ENCODE measurements around the gene AGAP2.

The AGAP2 gene

GRCh38 chr12:57753756-57754337, 15.3 kb upstream of the AGAP2 start:
- no peak for DNase-seq (ENCODE audit: low read depth, low spot score)

GRCh38 chr12:57752668-57753000, 14.1 kb upstream of the AGAP2 start:
- no peak for DNase-seq (ENCODE audit: low read depth, low spot score)

GRCh38 chr12:57751788-57752667, 13.5 kb upstream of the AGAP2 start, which contains the start of gene CDK4:
Gene CDK4 (minus strand): TSS chr12:57752310. CDS start chr12:57751717, 593 bp downstream.
- DNase-seq (ENCODE audit: low read depth, low spot score), result peak; percentile 100

- no peak for DNase-seq (ENCODE audit: low read depth, low spot score)
Measured at GRCh38 chr12:57751432-57751787, 12.9 kb upstream of the AGAP2 start.

- peak; percentile 11 for DNase-seq (ENCODE audit: low read depth, low spot score)
Measured at GRCh38 chr12:57750561-57751431, 12.3 kb upstream of the AGAP2 start.

- DNase-seq (ENCODE audit: low read depth, low spot score), result no peak
Measured at GRCh38 chr12:57749061-57749460, 10.5 kb upstream of the AGAP2 start.

- DNase-seq (ENCODE audit: low read depth, low spot score), result no peak
Measured at GRCh38 chr12:57746025-57746424, 7.5 kb upstream of the AGAP2 start.

- no peak for DNase-seq (ENCODE audit: low read depth, low spot score)
Measured at GRCh38 chr12:57745485-57745881, 6.9 kb upstream of the AGAP2 start.

- DNase-seq (ENCODE audit: low read depth, low spot score), result peak; percentile 98
Measured at GRCh38 chr12:57744777-57745484, 6.4 kb upstream of the AGAP2 start, which contains the start of gene TSPAN31. Gene TSPAN31 (plus strand): TSS chr12:57745039. CDS start chr12:57745155, 116 bp downstream.

GRCh38 chr12:57744194-57744776, 5.7 kb upstream of the AGAP2 start:
- no peak for DNase-seq (ENCODE audit: low read depth, low spot score)

GRCh38 chr12:57743769-57744168, 5.2 kb upstream of the AGAP2 start:
- DNase-seq (ENCODE audit: low read depth, low spot score), result no peak

GRCh38 chr12:57741844-57742738, 3.5 kb upstream of the AGAP2 start:
- DNase-seq (ENCODE audit: low read depth, low spot score), result no peak

- DNase-seq (ENCODE audit: low read depth, low spot score), result no peak
Measured at GRCh38 chr12:57741413-57741789, 2.9 kb upstream of the AGAP2 start.

GRCh38 chr12:57740656-57741412, 2.3 kb upstream of the AGAP2 start:
- DNase-seq (ENCODE audit: low read depth, low spot score), result no peak

GRCh38 chr12:57739914-57740538, 1.5 kb upstream of the AGAP2 start:
- no peak for DNase-seq (ENCODE audit: low read depth, low spot score)

- no peak for DNase-seq (ENCODE audit: low read depth, low spot score)
Measured at GRCh38 chr12:57739387-57739786, 845 bp upstream of the AGAP2 start.

GRCh38 chr12:57737467-57738460, 778 bp downstream of the AGAP2 start:
- DNase-seq (ENCODE audit: low read depth, low spot score), result peak; percentile 61

Data from astrocyte of the hippocampus (primary cell).